Activated CD4-positive, alpha-beta T cell treated with anti-CD3 and anti-CD28 coated beads, Interleukin-2, amount 50 U/mL, for 16 hours (primary cell): ENCODE measurements around the gene C16orf78.

Source experiments
- DNase-seq: peaks from one replicate; pipeline ENCODE4 v3.0.0-alpha.2; 2020

C16orf78 gene, protein sequence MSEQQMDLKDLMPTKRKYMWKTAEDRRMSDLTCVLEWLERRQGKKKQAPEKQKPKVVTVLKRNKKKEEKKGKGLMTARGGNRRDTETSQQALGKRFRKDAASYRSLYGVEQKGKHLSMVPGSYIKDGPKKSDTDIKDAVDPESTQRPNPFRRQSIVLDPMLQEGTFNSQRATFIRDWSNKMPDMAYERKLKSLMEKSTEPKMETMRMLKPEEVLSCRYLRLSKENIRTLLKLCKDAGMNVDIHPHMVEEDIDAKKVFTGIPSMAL

GRCh38 chr16:49373504-49373903 is at the start of gene C16orf78:
Gene C16orf78 (plus strand): TSS chr16:49373804. CDS start chr16:49373940, 136 bp downstream.
- no peak for DNase-seq

GRCh38 chr16:49324703-49325102 is 48.9 kb upstream of the C16orf78 start:
- no peak for DNase-seq

- no peak for DNase-seq
Measured at GRCh38 chr16:49327466-49327865, 46.1 kb upstream of the C16orf78 start.

DNA sequence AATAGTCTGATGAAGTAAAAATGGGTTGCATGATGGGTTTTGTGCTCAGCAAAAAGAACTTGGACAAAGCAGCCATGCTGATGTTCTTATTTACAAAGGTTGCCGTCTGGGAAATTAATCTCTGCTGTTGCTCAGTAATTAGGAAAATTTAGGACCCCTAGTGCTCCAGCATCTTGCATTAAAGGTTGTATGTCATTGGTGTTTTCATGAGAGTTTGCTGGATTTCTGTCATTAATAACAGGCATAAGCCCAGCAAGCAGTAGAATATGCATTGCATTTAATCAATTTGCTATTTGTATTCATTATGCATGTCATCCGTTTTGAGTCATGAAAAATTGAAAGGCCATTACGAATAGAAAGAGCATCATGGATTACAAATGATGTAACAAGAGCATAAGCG is 45.3 kb upstream of the C16orf78 start:
- DNase-seq, result no peak

DNA sequence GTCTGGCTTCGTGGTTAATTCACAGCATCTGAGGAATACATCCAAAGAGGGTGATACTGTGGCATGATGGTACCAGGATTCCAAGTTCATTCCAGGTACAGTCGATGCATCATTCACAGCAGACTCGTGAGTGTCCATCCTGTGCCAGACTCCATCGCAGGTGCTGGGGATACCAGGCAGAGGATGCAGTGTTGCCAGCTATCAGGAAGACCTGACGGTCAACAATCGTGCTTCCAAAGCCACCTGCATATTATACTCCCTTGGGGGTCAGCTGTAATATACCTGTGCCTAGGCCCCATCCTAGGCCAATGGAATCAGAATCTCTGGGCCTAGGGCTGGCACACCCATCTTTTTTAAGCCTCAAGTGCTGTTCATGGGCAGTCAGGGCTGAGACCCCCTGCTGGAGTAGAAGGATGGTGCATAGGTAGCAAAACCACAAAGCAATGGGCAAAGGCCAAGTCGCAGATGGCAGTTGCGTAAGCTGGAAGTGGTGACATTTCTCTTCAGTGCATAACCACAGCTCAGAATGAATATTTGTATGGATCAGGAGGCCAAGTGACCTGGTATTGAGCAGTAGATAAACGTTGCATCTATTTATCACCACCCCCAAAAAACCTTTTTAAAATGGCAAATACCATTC is 42.9 kb upstream of the C16orf78 start:
- no peak for DNase-seq

- DNase-seq, result no peak
Measured at GRCh38 chr16:49332589-49333258, 40.9 kb upstream of the C16orf78 start.

- DNase-seq, result no peak
Measured at GRCh38 chr16:49333259-49333597, 40.4 kb upstream of the C16orf78 start.

GRCh38 chr16:49335828-49336227 is 37.8 kb upstream of the C16orf78 start:
- no peak for DNase-seq

GRCh38 chr16:49336581-49336980 is 37.0 kb upstream of the C16orf78 start:
- no peak for DNase-seq

- no peak for DNase-seq
Measured at GRCh38 chr16:49337814-49338350, 35.7 kb upstream of the C16orf78 start.

GRCh38 chr16:49338611-49339265 is 34.9 kb upstream of the C16orf78 start:
- no peak for DNase-seq

- DNase-seq, result no peak
Measured at GRCh38 chr16:49340466-49340865, 33.1 kb upstream of the C16orf78 start.

GRCh38 chr16:49341706-49342105 is 31.9 kb upstream of the C16orf78 start:
- DNase-seq, result no peak

DNA sequence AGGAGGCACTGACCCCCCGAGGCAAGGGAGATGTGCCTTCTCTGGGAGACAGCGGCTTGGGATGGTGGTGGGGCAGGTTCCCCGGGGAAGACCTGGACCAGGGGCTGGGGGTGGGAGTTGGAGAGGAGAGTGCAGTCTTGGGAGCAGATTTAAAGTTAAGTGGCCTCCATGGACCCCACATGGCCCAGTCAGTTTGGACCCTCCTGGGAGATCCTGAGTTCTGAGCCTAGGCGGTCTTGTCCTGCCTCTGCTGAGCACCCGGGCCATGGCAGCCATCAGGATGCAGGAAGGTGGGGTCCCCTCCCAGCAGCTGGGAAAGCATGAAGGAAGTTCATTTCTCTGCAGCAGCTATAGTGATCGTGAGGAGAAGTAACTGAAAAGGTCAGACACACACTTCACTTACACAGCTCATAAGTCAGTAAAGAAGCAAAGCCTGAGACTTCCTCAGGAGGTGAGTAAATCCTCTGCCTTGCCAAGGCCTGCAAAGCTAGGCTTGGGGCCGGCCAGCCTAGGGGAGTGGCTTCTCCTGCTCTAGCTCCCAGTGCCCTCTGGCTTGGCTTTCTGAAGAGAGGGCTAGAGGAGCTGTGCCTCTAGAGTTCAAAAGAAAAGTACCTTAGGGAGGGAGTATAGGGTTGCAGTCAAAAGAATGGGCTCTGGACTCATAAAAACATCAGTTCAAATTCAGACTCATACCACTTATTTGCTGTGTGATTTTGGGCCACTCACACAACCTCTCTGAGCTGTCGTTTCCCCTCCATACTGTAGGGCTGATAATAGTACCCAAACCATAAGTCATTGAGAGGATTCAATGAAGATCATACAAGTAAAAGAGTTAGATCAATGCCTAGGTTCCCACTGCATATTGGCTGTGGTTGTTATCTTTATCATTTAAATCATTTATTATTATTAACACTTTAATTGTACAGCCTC is 31.0 kb upstream of the C16orf78 start:
- no peak for DNase-seq

- no peak for DNase-seq
Measured at GRCh38 chr16:49343291-49343690, 30.3 kb upstream of the C16orf78 start.

- DNase-seq, result no peak
Measured at GRCh38 chr16:49344401-49344800, 29.2 kb upstream of the C16orf78 start.

DNA sequence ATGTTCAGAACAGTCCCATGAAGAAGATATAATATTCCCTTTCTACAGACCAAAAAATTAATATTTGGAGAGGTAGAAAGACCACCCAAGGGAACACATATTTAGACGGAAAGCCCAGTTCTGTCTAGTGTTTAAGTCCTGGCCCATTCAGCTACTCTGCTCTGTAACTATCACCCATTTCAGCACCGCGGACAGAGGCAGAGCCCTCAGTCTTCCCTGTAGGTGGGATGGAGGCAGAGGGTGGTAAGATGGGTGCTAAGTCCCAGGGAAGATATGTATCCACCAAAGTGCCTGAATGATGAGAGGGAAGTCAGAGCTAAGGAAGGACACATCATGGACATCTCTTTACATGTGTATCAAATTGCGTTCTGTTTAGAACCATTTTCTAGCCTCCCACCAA is 27.8 kb upstream of the C16orf78 start:
- no peak for DNase-seq

DNA sequence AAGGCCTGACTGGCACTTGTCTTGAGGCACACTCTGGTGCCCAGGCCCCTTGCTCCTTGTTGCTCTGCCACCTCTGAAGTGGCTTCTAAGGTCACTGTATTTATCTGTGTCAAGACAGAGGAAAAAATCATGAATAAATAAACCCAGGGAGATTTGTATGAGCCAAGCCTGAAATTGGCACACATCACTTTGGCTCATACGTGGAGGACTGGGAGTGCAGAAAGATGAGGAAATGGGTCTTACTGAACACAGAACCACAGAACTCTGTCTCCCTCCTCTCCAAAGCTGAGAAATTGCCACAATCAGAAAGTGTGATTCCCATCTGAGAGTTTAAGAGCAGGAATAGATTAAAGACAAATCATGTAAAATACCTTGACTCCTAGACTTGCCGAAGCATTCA is 27.1 kb upstream of the C16orf78 start:
- DNase-seq, result no peak

DNA sequence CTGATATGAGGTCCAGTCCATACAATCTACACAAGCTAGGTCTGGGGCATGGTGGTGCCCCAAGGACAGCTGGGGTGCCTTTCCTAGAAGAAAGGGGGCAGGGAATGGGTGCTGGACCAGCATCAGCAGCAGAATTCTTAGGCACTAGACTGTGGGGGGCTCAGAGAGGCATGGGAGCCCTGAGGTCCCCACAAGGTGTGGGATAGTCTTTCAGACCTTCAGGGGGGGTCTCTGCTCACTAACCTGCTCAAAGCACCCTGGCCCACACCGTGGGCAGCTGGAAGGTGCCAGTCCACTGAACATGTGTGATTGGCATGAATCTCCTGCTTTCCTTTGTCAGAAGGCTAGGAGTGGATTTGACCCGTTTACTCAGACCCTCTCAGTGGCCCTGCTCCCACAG is 26.1 kb upstream of the C16orf78 start:
- no peak for DNase-seq

DNA sequence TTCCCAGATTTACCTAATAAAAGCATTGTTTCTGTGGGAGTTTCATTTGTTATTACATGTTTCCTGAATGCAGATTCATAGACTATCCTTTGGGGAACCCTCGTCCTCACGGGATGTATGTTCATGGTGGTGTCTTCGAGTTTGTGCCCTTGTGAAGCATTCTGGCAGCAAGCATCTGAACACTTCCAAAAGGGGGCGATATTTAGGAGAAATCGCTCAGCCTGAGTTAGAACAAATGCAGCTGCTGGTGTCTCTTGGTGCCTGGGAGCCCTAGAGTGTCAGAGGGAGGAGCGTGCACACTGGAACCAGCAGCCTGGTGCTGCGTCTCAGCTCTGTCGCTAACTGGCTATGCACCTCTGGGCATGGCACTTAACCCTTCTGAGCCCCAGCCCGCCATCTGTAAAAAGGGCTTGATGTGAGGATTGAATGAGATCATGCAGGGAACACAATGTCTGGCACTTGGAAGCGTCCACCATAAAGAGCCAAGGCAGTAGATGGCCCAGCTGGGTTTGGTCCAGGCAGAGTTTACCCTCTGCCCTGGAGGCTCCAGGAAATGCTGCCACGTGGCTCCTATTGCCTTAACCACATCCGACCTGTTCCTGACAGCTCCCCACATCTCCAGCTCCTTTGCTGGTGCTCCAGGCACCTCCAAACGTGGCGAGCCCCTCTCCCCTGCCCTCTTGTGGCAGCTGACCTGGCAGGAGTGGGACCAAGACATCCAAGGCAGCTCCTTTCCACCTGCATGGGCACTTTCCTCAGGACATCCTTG is 25.0 kb upstream of the C16orf78 start:
- no peak for DNase-seq

DNA sequence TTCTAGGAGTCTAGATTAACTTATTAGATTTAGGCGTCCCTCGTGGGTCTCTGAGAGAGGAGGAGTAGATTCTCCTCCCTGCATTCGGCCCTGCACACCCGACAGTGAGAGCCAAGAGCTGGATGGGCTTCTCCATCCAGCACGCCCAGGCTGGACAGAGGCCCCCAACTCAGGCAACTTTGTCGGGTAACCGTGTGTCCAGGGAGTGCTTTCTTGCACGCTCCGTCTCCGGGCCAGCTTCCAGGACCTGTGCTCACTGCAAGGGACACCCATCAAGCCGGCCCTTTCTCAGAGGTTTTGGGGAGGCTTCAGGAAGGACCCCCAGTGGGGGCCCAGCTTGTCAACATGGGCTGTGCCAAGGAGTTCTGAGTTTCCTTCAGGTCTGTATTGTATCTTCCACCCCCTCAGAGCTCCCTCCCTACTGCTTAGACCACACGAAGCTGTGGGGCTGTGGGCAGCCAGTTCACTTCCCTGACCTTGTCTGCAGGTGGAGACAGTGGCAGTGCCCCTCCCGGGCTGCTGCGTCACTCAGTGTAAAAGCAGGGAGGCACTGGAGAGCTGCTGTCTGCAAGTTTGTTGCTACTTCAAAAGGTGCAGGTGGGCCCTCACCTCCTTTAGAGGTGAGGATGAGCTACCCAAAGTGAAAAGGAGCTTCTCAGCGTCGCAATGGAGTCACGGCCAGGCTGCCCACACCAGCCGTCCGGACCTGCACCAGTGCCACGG is 24.0 kb upstream of the C16orf78 start:
- DNase-seq, result no peak
